ENCODE data around the gene ELK4. TPM values are rescaled to one million over a fixed set of nuclear protein-coding genes. Genes with fewer than 3 reads are reported as not detected.

Gene ELK4
- polyA plus RNA-seq, 2 of the 4 experiments (the other 2 are of a cell fraction): 5.8 to 11.9 TPM

- TF ChIP-seq CHD2 (IDR thresholded peaks at IDR 0.05; ENCODE audit: low read length, partially characterized antibody) (no peak), ZC3H11A (IDR thresholded peaks at IDR 0.05) (no peak), PHF8 (IDR thresholded peaks at IDR 0.05; ENCODE audit: borderline replicate concordance, low read depth) (no peak), HOXB13 (CRISPR knock-in tag; IDR thresholded peaks at IDR 0.05; ENCODE audit: low read depth) (no peak)
Observed at GRCh38 chr1:205568469-205569361, 63.1 kb downstream of the ELK4 start (continued).

GRCh38 chr1:205568135-205568468 is 63.7 kb downstream of the ELK4 start:
- peak overlapping the region; percentile 97; the same call in 2 of the 3 replicates for H3K4me2 ChIP-seq

GRCh38 chr1:205567716-205568115 is 64.1 kb downstream of the ELK4 start:
- H3K4me1 ChIP-seq: peaks cover 5% of the 10 kb centered on the region; the same call in 1 of the 3 replicates
- H3K4me2 ChIP-seq: no peak overlapping the region
- ChIA-PET POLR2A (no interaction called here), CTCF (interaction anchor here (0.7 to 1.5 kb wide), 5 partner anchors 14 to 44 kb away, joined by 3 to 5 read pairs (median 3); no protein-coding TSS in a partner anchor)
- FAIRE-seq (no peak), ATAC-seq (no peak; a peak in 1 of 6 replicates), DNase-seq (ENCODE audit: low read depth in 1 of 2, low spot score in 1 of 2) (no peak)
- TF ChIP-seq EP300 (IDR thresholded peaks at IDR 0.05) (no peak), CBX2 (IDR thresholded peaks at IDR 0.05; ENCODE audit: borderline replicate concordance, low read depth) (no peak), NR3C1 (IDR thresholded peaks at IDR 0.05) (no peak), CTCF (IDR thresholded peaks at IDR 0.05) (no peak), HEYL (CRISPR knock-in tag; IDR thresholded peaks at IDR 0.05) (no peak), REST (IDR thresholded peaks at IDR 0.05) (no peak), JUNB (IDR thresholded peaks at IDR 0.05) (no peak), EHF (CRISPR knock-in tag; IDR thresholded peaks at IDR 0.05) (no peak), ZC3H11A (IDR thresholded peaks at IDR 0.05) (no peak), ATOH8 (CRISPR knock-in tag; IDR thresholded peaks at IDR 0.05; ENCODE audit: low read depth) (no peak)
- H3K9me3 ChIP-seq: peaks cover 1% of the 10 kb centered on the region; the same call in 2 of the 3 replicates
- H3K4me3 ChIP-seq: no peak overlapping the region
- WGBS (ENCODE audit: missing lambda C conversion rate): 66% methylated on average over 6 of the region's 6 CpGs
- H3K27ac ChIP-seq: no peak overlapping the region

More at GRCh38 chr1:205568135-205568468, 63.7 kb downstream of the ELK4 start:
- Histone ChIP-seq H3K4me3 (no peak overlapping the region), H3K9me3 (no peaks in the 10 kb centered on the region), H3K4me1 (peaks cover 5% of the 10 kb centered on the region; the same call in 1 of the 3 replicates), H3K27ac (no peak overlapping the region)
- ATAC-seq: no peak
- FAIRE-seq: no peak
- ChIA-PET CTCF (interaction anchor here (0.7 kb wide), 2 partner anchors 27 to 39 kb away, joined by 3 read pairs; no protein-coding TSS in a partner anchor), POLR2A (no interaction called here)
- DNase-seq (ENCODE audit: low read depth in 1 of 2, low spot score in 1 of 2): no peak
- no peak for TF ChIP-seq RAD21 (conservative IDR thresholded peaks at IDR 0.05 in 1 of 2, IDR thresholded peaks at IDR 0.05 in 1 of 2)
- TF ChIP-seq CHD4 (IDR thresholded peaks at IDR 0.05; ENCODE audit: borderline replicate concordance): no peak
- no peak for TF ChIP-seq HOXB13 (CRISPR knock-in tag; IDR thresholded peaks at IDR 0.05; ENCODE audit: low read depth)
- TF ChIP-seq NFE2L2 (conservative IDR thresholded peaks at IDR 0.05; ENCODE audit: low read length): no peak
- no peak for TF ChIP-seq ZC3H11A (IDR thresholded peaks at IDR 0.05)
- no peak for TF ChIP-seq EHMT2 (IDR thresholded peaks at IDR 0.05; ENCODE audit: low read depth)
- no peak for TF ChIP-seq BHLHE40 (IDR thresholded peaks at IDR 0.05; ENCODE audit: low read depth, low read length)
- WGBS (ENCODE audit: missing lambda C conversion rate): 61% methylated on average over 5 of the region's 5 CpGs
